ENCODE measurements around the gene MAPRE3.
"Not testable (repeated sequence)": the region's sequence is repeated elsewhere in the genome, so short reads cannot be mapped to it uniquely, and the experiment has no call there.

The MAPRE3 gene

DNA sequence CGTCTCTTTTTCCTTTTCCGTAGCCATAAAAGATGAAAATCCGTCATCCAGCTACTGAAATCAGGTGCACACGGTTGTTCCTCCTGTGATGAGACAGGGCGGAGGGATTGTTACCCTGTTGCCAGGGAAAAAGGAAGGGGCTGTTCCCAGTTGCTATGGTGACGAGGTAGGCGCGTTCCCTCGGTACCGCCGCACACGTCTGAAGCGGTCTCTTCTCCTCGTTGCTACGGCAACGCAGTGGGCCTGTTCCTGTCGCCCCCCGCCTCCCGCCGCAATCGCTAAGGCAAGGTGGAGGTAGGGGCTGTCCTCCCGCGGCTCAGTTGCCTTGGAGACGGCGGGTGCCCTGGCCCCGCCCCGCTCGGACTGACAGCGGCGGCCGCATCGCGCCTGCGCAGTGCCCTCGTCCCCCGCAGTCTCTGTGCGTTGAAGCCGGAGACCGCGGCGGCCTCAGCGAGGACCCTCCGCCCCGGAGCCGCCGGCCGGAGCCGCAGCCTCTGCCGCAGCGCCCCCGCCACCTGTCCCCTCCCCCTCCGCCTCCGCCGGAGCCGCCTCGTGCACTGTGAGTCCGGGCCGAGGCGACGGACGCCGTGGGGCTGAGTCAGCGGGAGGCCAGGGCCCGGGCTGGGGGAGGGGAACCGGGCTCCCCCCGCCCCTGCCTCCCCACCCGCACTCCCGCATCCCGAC is at the start of gene MAPRE3:
MAPRE3 (plus strand) TSS at position 394 of the 684 bp plus-strand sequence. CDS start 51,582 bp downstream, outside the sequence.
- no peaks in the 10 kb centered on the region for H3K9me3 ChIP-seq (ENCODE audit: insufficient read depth, low read length)
- no peaks in the 10 kb centered on the region for H3K27me3 ChIP-seq (ENCODE audit: low read length)
- no peak for TF ChIP-seq EZH2phosphoT487 (conservative IDR thresholded peaks at IDR 0.05; ENCODE audit: low read length)
- TF ChIP-seq, protein P1, sequence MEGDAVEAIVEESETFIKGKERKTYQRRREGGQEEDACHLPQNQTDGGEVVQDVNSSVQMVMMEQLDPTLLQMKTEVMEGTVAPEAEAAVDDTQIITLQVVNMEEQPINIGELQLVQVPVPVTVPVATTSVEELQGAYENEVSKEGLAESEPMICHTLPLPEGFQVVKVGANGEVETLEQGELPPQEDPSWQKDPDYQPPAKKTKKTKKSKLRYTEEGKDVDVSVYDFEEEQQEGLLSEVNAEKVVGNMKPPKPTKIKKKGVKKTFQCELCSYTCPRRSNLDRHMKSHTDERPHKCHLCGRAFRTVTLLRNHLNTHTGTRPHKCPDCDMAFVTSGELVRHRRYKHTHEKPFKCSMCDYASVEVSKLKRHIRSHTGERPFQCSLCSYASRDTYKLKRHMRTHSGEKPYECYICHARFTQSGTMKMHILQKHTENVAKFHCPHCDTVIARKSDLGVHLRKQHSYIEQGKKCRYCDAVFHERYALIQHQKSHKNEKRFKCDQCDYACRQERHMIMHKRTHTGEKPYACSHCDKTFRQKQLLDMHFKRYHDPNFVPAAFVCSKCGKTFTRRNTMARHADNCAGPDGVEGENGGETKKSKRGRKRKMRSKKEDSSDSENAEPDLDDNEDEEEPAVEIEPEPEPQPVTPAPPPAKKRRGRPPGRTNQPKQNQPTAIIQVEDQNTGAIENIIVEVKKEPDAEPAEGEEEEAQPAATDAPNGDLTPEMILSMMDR (IDR thresholded peaks at IDR 0.05; ENCODE audit: insufficient read depth, low read length, poor library complexity, severe bottlenecking), result no peak
- no peak within 1 kb of the TSS for H3K27ac ChIP-seq (ENCODE audit: low read depth, low read length)
- no peaks in the 10 kb centered on the region for H3K36me3 ChIP-seq (ENCODE audit: low read length)
- peak within 1 kb of the TSS; percentile 59 for H3K4me2 ChIP-seq (ENCODE audit: low read depth, low read length, poor library complexity, severe bottlenecking)
- H4K20me1 ChIP-seq (ENCODE audit: low read depth, low read length), result no peaks in the 10 kb centered on the region
- no peak within 1 kb of the TSS for H2AFZ ChIP-seq (ENCODE audit: low read depth, low read length, severe bottlenecking)
- H3K79me2 ChIP-seq (ENCODE audit: insufficient read depth, low read length), result no peaks in the 10 kb centered on the region
- H3K4me3 ChIP-seq (ENCODE audit: insufficient read depth, low read length, poor library complexity, severe bottlenecking), result peak within 1 kb of the TSS; percentile 51
- H3F3A ChIP-seq (ENCODE audit: insufficient read depth), result no peaks in the 10 kb centered on the region
- H3K9me2 ChIP-seq (replicated peaks; ENCODE audit: insufficient read depth, low read length), result no peaks in the 10 kb centered on the region
- peak within 1 kb of the TSS; percentile 34; the same call in 1 of the 2 replicates for H3K9ac ChIP-seq (ENCODE audit: low read length)

DNA sequence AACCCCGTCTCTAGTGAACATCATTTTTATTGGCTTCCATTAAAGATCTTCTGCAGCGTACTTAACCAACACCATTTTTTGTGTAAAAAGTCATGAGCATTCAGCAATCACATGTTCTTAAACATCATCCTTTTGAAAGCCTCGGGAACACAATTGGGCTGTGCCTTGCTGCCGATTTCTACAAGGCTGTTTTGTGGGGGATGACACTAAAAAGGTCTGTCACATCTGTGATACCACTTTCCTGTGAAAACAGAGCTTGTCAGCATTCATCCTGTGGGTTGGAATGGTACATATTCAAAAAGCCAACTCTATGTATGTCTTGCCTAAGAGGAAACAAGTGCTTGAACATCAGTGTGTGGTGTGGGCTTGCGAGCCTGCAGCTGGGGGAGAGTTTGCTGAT is 49.1 kb upstream of the MAPRE3 start:
- Histone ChIP-seq H3K4me3 (ENCODE audit: insufficient read depth, low read length, poor library complexity, severe bottlenecking) (no peak overlapping the region), H3K27me3 (ENCODE audit: low read length) (no peaks in the 10 kb centered on the region), H3K4me2 (ENCODE audit: low read depth, low read length, poor library complexity, severe bottlenecking) (no peak overlapping the region), H3K9me2 (replicated peaks; ENCODE audit: insufficient read depth, low read length) (no peaks in the 10 kb centered on the region), H3K27ac (ENCODE audit: low read depth, low read length) (no peak overlapping the region), H3K79me2 (ENCODE audit: insufficient read depth, low read length) (no peaks in the 10 kb centered on the region), H2AFZ (ENCODE audit: low read depth, low read length, severe bottlenecking) (no peak overlapping the region), H3K9me3 (ENCODE audit: insufficient read depth, low read length) (no peaks in the 10 kb centered on the region), H3K36me3 (ENCODE audit: low read length) (no peaks in the 10 kb centered on the region), H3K9ac (ENCODE audit: low read length) (no peak overlapping the region), H3F3A (ENCODE audit: insufficient read depth) (no peaks in the 10 kb centered on the region), H4K20me1 (ENCODE audit: low read depth, low read length) (no peaks in the 10 kb centered on the region)
- TF ChIP-seq, protein P1 (IDR thresholded peaks at IDR 0.05; ENCODE audit: insufficient read depth, low read length, poor library complexity, severe bottlenecking), result no peak
- TF ChIP-seq EZH2phosphoT487 (conservative IDR thresholded peaks at IDR 0.05; ENCODE audit: low read length), result no peak

DNA sequence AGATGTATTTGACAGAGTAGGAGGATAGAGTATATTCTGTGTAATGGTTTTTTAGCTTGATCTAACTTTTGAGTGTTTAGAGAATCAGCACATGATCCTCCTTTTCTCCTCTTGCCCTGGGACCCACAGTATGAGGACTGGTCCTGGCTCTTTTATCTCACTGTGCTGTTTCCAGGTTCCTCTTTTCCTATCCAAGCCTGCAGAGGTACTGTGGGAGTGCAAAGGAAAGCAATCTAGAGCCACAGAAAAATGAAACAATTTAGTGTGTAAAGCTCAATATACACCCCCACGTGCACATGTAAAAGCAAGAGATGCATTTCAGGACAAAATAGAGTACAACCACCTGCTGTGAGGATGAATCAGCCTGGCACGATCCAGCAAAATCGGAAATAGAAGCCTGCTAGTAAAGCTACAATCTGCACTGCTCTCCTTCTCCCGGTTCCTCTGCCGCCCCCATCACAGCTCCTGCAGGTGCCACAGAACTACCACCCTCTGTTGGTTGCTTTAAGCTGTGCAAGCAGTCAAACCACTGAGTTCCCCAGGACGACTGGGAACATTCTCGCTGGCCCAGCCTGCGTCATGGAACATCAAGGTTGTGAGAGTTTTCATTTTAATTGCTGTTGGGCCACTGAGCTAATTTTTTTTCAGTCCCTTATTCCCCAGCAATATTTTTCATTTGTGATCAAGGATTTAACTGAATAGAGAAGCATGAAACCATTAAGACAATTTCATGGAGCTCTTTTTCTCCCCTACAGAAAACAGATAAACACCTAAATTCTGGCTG is 47.8 kb upstream of the MAPRE3 start:
- no peak for TF ChIP-seq EZH2phosphoT487 (conservative IDR thresholded peaks at IDR 0.05; ENCODE audit: low read length)
- TF ChIP-seq, protein P1 (IDR thresholded peaks at IDR 0.05; ENCODE audit: insufficient read depth, low read length, poor library complexity, severe bottlenecking), result peak; percentile 62
- H3K9me2 ChIP-seq (replicated peaks; ENCODE audit: insufficient read depth, low read length), result no peaks in the 10 kb centered on the region
- no peak overlapping the region for H2AFZ ChIP-seq (ENCODE audit: low read depth, low read length, severe bottlenecking)
- H3K27ac ChIP-seq (ENCODE audit: low read depth, low read length), result no peak overlapping the region
- no peak overlapping the region for H3K9ac ChIP-seq (ENCODE audit: low read length)
- no peak overlapping the region for H3K4me2 ChIP-seq (ENCODE audit: low read depth, low read length, poor library complexity, severe bottlenecking)
- H3K4me3 ChIP-seq (ENCODE audit: insufficient read depth, low read length, poor library complexity, severe bottlenecking), result no peak overlapping the region
- no peaks in the 10 kb centered on the region for H3K27me3 ChIP-seq (ENCODE audit: low read length)
- no peaks in the 10 kb centered on the region for H4K20me1 ChIP-seq (ENCODE audit: low read depth, low read length)
- H3K36me3 ChIP-seq (ENCODE audit: low read length), result no peaks in the 10 kb centered on the region
- no peaks in the 10 kb centered on the region for H3K79me2 ChIP-seq (ENCODE audit: insufficient read depth, low read length)
- H3K9me3 ChIP-seq (ENCODE audit: insufficient read depth, low read length), result no peaks in the 10 kb centered on the region
- no peaks in the 10 kb centered on the region for H3F3A ChIP-seq (ENCODE audit: insufficient read depth)

DNA sequence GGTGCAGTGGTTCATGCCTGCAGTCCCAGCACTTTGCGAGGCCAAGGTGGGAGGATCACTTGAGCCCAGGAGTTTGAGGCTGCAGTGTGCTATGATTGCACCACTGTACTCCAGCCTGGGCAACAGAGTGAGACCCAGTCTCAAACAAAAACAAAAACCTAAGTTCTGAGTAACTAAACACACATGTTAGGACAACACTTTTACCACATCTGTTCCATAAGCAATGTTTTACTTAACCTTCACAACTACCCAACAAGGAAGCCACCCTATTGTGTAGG is 47.3 kb upstream of the MAPRE3 start:
- not testable (repeated sequence) for H3K9me3 ChIP-seq (ENCODE audit: insufficient read depth, low read length); H3K4me2 ChIP-seq (ENCODE audit: low read depth, low read length, poor library complexity, severe bottlenecking); H3K27ac ChIP-seq (ENCODE audit: low read depth, low read length); H4K20me1 ChIP-seq (ENCODE audit: low read depth, low read length); H3K9ac ChIP-seq (ENCODE audit: low read length); H3K36me3 ChIP-seq (ENCODE audit: low read length); H3F3A ChIP-seq (ENCODE audit: insufficient read depth); H3K27me3 ChIP-seq (ENCODE audit: low read length); H3K9me2 ChIP-seq (replicated peaks; ENCODE audit: insufficient read depth, low read length); H2AFZ ChIP-seq (ENCODE audit: low read depth, low read length, severe bottlenecking); H3K79me2 ChIP-seq (ENCODE audit: insufficient read depth, low read length); H3K4me3 ChIP-seq (ENCODE audit: insufficient read depth, low read length, poor library complexity, severe bottlenecking)
